Activated T-cell treated with anti-CD3 and anti-CD28 coated beads for 48 hours (primary cell): ENCODE measurements around the gene RNF220.

Experiments
- DNase-seq: peaks from one replicate; pipeline ENCODE4 v3.0.0-alpha.2; 2020; ENCODE audit warnings: low read depth

The RNF220 gene

GRCh38 chr1:44611419-44611818 is 206.4 kb downstream of the RNF220 start:
- no peak for DNase-seq

GRCh38 chr1:44611866-44612265 is 206.8 kb downstream of the RNF220 start:
- DNase-seq = no peak

- no peak for DNase-seq
Observed at GRCh38 chr1:44613941-44614340, 208.9 kb downstream of the RNF220 start.

- no peak for DNase-seq
Observed at GRCh38 chr1:44616284-44616990, 211.4 kb downstream of the RNF220 start.

- DNase-seq = no peak
Observed at GRCh38 chr1:44616991-44617702, 212.1 kb downstream of the RNF220 start.

- no peak for DNase-seq
Observed at GRCh38 chr1:44617703-44618029, 212.6 kb downstream of the RNF220 start.

- DNase-seq = no peak
Observed at GRCh38 chr1:44619261-44619900, 214.3 kb downstream of the RNF220 start.

GRCh38 chr1:44620072-44620471 is 215.0 kb downstream of the RNF220 start:
- DNase-seq = no peak

- no peak for DNase-seq
Observed at GRCh38 chr1:44621841-44622286, 216.8 kb downstream of the RNF220 start.

- no peak for DNase-seq
Observed at GRCh38 chr1:44624268-44624901, 219.3 kb downstream of the RNF220 start.

- DNase-seq = no peak
Observed at GRCh38 chr1:44625348-44625747, 220.3 kb downstream of the RNF220 start.

- DNase-seq = no peak
Observed at GRCh38 chr1:44628962-44629756, 224.1 kb downstream of the RNF220 start.

GRCh38 chr1:44630116-44630515 is 225.1 kb downstream of the RNF220 start:
- DNase-seq = no peak

- no peak for DNase-seq
Observed at GRCh38 chr1:44631333-44631646, 226.2 kb downstream of the RNF220 start.

GRCh38 chr1:44631647-44632539 is 226.8 kb downstream of the RNF220 start:
- peak; percentile 88 for DNase-seq

GRCh38 chr1:44632598-44632997 is 227.5 kb downstream of the RNF220 start:
- DNase-seq = no peak

GRCh38 chr1:44634606-44635189 is 229.6 kb downstream of the RNF220 start:
- DNase-seq = no peak

GRCh38 chr1:44635439-44635838 is 230.4 kb downstream of the RNF220 start:
- DNase-seq = no peak

GRCh38 chr1:44636083-44636687 is 231.1 kb downstream of the RNF220 start:
- no peak for DNase-seq
